Stimulated activated CD4-positive, alpha-beta T cell treated with anti-CD3 and anti-CD28 coated beads, TNF-alpha, amount 100 ng/mL, for 4 hours (primary cell): ENCODE results near the gene WDR35.

Source experiments
- DNase-seq, 3 experiments: peaks; one replicate each; pipeline ENCODE4 v3.0.0-alpha.2; 2020; ENCODE audit warnings: low read depth in 3 of 3

WDR35 gene

DNA sequence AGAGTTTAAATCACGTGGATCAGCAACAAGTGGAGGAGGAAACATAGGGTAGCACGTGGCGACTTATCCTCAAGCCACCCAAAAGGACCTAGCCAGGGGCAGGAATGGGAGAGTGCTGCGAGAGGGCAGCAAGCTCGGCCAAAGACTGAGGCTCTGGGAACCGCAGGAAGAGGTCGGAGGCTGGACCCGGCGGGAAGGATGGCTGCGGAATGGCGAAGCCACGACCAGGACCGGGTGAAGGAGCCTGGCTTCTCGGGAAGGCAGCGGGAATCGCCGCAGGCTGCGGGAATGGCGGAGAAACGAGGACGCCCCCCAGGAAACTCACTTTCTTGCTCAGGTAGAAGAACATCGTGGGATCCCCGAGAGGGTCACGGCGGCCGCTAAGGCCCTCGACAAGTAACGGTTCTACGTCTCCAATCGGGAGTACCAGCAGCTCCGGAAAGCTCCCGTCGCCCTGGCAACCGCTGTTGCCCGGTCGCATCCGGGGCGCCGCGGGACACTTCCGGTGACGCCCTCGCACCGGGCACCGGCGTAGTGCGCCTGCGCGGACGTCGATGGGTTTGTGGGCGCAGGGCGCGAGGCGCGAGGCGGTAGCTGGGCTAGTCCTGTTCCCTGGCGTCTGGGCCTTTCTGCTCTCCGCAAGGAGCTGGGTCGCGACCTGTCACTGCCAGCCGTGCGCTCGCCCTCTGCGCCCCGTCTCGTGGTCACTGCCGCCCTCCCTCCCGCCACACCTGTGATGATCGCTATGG is at the start of gene WDR35:
Gene WDR35 (minus strand): TSS at position 439 of the 749 bp plus-strand sequence. CDS start 90 bp downstream, at position 349.
- peak; percentile 83 to 92 (median 85) for DNase-seq

DNA sequence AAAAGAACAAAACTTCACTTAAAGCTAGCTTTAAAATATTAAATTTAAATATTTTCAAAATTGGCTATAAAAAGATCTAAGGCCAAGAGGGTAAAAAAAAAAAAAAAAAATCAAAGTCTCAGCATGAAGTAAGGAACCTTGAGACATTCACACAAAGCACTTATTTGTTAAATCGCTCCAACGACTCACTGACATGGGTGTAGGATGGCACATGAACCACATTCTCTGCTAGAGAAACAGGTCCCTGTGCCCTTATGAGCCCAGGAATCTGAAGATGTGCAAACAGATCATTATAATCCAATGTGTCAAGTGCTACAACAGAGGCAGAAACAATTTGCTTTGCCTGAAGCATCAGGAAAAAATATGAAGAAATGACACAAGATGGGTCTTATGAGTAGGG is 47.8 kb upstream of the WDR35 start:
- no peak for DNase-seq

DNA sequence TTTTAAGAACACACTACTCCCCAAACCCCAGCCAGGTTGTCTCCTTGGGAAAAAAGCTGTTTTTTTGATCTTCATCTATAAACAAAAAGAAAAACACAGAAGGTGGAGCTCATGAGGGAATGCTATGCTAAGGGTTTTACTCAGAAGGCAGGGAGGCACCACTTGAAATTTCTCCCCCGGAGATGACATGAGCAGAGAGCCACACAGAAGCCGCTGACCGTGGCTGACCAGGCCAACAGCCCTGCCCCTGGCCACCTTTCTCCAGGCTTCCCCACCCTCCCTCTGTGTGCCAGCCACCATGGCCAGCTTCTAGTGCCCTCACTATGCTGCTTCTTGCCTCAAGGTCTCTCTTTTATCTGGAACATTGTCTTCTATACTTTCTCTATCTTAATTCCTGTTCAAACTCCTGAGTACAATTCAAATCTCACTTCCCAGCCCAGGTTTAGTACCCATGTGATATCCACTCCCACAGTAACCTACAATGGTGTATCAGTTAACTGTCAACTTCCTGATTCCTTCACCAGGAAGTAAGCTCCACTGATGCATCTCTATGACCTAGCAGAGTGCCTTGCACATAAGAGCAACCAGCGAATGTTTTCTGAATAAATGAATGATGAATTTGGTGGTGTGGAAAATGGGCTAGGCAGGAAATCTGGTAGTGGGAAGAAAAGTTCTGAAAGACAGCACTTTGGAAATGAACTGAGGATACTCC is 46.2 kb upstream of the WDR35 start:
- DNase-seq, result no peak

DNA sequence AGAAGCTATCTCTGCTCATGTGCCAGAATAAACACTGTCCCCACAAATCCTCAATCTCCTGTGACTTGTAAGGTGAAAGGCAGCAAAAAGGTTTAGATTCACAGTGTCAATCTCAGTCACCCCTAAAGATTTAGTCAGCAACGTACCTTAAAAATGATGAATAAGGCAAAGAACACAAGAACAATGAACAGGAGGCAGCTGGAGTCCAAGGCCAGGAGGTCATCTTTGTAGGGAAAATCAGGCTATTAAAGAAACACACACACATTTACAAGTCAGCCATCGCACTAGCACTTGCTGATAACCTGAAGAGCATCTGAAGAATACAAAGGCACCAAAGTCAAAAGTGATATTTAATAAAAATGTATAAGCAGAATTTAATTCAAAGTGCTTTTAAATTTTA is 44.9 kb upstream of the WDR35 start:
- no peak for DNase-seq

DNA sequence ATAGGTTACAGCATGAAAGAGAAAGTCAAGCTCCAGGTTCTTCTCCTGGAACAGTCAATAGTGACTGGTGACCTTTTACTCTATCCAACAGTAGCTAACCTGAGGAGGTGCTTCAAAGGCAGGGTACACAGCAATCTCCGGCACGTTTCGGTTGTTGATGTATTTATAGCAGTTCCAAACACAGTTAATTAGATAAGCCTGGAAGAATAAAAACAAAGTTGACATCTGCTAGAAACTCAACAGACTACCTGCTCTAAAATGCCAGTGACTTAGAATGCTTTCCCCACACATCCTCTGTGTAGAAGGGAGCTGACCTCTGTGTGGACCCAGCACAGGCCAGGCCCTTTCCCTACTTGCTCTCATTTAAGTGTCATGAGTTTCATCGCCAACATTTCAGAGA is 44.3 kb upstream of the WDR35 start:
- DNase-seq, result no peak

DNA sequence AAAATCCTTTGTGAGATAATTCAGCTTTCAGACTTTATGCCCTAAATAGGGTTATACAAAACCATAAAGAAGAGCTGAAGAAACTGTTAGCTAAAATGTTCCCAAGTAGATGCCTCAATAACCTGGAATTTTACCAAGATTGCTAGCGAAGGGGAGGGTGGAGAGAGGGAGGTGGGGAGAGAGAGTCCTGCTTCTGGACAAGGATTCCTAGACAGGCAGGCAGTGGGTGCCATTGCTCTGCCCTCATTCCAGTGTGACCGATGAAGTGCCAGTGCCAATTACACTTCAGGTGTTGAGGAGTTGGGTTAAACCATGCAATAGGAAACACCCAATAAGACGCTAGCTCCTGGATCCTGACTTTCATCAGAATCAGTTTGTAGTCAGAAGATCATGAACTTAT is 43.4 kb upstream of the WDR35 start:
- DNase-seq, result no peak

DNA sequence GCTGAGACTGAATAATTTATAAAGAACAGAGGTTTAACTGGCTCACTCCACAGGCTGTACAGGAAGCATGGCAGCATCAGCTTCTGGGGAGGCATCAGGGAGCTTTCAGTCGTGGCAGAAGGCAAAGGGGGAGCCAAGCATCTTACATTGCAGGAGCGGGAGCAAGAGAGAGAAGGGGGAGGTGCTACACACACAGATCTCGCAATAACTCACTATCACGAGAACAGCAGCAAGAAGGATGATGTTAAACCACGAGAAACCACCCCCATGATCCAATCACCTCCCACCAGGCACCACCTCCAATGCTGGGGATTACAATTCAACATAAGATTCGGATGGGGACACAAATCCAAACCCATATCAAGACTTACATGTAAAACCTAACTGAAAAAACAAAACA is 40.3 kb upstream of the WDR35 start:
- DNase-seq, result no peak

DNA sequence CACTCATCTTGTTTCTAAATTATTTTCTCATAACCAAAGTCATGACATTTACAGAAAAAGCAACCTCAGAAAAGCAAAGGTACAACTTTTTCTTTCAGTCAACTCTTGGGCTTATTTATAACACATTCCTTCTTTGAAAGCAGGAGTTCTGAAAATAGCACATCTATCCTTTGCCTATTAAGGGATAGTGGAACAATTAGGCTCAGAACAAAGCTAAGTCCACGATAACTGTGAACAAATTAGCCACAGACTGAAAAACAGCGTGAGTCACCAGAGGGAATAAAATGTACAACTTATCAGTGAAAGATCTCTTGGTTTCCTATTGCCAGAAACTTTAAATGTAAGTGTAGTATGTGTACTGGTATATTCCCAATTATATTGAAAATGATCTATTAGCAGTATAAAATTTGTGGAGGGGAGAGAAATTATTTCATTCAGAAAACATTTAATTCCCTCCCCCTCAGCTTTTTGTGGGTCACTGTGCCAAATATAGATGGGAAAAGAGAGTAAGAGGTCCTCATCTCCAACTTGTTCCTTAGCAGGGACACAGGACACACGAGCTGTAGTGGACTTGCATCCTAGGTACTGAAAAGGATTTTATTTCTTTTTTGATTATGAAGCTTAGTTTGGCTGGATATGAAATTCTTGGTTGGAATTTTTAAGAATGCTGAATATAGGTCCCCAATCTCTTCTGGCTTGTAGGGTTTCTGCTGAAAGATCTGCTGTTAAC is 38.0 kb upstream of the WDR35 start:
- no peak for DNase-seq

DNA sequence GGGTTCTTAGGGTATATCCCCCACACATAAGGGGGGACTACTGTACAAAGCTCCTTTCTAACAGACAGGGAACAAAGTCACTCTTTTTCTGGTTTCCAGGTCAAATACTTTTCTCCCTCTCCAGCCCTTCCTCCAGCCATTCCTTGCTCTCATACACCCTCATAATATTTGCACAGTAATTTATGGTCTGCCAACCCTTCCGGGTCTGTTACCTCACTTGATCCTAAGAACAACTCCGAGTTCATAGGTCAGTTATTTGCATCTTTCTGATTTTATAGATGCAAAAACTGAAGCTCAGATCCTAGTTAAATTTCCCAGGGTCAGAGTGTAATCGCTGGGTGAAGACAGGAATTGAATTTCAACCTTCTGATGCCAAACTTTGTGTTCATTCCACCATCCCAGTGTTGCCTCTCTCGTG is 37.4 kb upstream of the WDR35 start:
- no peak for DNase-seq

DNA sequence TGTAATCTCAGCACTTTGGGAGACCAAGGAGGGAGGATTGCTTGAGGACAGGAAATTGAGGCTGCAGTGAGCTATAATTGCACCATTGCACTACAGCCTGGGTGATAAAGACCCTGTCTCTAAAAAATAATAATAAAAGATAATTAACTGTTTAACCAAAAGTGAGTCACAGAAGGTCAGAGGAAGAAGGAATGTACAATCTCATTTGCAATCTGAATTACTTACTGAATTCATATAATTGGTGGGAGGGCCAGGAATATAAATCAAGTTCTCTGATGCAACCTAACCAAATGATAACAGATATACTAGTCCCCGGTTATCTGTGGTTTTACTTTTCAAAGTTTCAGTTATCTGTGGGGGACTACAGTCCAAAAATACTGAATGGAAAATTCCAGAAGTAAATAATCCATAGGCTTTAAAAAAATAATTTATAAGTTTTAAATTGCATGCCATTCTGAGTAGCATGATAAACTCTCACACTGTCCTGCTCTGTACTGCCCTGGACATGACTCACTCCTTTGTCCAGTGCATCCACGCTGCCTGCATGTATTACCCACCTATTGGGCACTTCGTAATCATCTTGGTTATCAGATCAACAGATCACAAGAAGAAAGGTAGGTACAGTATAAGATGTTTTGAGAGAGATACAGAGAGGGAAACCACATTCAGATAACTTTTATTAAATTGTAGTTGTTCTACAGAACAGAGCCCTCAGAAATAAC is 35.3 kb upstream of the WDR35 start:
- no peak for DNase-seq

DNA sequence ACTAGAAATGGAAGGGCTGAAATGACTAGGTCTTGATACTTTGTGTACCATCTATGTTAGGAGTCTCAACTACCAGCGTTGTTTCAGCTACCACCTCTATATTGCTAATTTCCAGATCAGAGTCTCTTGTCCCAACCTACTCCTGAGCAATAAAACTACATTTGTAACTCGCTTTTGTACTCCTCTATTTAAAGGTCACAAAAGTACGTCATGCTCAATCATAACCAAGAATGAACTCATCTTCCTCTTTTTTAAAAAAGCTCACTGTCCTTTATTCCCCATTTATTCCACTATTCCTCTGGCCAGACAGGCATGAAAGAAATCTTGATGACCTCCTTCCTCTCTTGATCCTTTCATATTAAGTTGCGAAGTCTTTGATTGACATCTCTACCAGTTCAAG is 33.8 kb upstream of the WDR35 start:
- no peak for DNase-seq

DNA sequence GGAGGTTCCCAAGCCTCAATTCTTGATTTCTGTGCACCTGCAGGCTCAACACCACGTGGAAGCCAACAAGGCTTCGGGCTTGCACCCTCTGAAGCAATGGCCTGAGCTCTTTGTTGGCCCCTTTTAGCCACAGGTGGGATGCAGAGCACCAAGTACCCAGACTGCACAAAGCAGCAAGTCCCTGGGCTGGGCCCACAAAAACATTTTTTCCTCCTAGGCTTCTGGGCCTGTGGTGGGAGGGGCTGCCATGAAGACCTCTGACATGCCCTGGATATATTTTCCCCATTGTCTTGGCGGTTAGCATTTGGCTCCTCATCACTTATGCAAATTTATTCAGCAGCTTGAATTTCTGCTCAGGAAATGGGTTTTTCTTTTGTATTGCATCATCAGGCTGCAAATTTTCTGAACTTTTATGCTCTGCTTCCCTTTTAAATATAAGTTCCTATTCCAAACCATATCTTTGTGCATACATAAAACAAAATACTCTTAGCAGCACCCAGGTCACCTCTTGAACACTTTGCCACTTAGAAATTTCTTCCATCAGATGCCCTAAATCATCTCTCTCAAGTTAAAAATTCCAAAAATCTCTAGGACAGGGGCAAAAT is 31.6 kb upstream of the WDR35 start:
- DNase-seq, result no peak

DNA sequence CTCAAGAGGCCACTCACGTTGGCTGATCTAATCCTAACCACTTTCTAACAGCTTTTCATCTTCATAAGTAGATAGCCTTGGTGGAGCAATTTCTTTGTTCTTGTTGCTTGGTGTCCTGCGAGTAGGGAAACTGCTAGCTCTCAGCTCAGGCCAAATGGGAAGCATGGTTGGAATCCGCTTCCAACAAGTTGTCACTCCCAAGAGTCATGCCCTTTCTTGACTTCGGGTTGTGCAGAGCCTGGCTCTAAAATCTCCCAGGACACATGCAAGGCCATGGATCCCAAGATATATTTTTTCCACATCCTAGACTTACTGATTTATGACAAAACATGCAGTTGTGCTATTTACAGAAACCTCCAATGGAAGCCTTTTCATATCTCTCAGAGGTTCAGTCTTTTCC is 29.8 kb upstream of the WDR35 start:
- no peak for DNase-seq

DNA sequence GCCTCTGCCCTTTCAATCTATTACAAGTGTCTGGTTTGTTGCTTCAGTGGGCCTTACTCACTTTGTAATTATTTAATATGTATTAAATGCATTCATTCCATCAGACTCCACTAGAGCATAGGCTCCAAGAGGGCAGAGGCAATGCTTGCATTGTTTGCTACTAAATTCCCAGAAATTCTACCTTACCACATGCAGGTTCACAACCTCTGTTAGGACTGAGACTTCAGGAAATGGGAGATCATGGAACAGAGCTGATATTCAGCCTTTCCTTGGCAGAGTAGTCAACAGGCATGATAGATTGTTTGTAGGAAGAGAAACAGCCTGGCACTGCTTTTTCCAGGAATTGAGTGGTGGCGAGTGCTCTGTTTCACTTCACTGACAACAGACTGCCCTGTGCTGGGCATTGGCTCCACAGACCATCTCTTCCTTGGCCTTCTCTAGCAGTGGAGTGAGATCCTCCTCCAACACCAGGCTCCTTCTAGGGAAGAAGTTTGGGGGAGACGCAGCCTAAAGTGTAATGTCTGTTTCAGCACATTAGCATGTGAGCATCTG is 28.8 kb upstream of the WDR35 start:
- DNase-seq, result no peak

DNA sequence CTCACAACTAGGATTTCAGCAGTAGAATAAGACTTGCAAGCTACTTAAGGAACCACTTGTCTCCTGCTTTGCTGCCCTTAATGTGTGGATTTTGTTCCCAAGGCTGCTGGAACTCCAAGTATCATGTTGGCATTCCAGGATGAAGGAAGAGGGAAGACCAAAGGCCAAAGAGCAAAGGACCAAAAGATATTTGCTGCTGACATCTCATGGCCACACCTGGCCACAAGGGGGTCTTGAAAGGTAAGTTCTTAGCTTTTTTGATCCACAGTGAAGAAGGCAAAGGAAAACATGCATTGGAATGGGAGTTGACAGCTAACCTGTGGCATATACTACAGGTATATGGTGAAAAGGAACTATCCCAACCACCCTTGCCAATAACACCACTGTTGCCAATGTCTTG is 26.4 kb upstream of the WDR35 start:
- DNase-seq, result no peak

DNA sequence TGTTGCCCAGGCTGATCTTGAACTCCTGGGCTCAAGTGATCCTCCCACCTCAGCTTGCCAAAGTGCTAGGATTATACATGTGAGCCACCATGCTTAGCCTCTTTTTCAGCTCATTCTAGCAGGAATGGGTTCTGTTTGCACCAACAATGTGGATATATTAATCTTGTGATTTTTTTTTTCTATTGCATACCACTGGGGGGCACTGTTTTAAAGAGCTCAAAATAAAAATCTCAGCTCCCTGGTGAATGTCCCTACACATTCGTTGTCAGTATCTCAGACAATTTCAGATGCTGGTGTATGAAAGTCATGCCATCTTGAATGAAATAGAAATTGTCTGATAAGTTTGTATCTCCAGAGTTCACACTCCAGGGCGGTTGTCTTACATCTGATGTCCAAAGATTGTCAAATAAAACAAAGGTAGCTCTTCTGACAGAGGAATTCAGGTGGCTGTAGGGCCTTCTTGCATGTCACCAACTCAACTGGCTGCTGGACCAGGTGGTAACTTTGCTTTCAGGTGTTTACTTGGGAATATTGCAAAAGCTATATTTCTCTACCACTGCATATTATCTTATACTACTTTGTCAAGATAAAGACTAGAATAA is 25.7 kb upstream of the WDR35 start:
- DNase-seq, result no peak

DNA sequence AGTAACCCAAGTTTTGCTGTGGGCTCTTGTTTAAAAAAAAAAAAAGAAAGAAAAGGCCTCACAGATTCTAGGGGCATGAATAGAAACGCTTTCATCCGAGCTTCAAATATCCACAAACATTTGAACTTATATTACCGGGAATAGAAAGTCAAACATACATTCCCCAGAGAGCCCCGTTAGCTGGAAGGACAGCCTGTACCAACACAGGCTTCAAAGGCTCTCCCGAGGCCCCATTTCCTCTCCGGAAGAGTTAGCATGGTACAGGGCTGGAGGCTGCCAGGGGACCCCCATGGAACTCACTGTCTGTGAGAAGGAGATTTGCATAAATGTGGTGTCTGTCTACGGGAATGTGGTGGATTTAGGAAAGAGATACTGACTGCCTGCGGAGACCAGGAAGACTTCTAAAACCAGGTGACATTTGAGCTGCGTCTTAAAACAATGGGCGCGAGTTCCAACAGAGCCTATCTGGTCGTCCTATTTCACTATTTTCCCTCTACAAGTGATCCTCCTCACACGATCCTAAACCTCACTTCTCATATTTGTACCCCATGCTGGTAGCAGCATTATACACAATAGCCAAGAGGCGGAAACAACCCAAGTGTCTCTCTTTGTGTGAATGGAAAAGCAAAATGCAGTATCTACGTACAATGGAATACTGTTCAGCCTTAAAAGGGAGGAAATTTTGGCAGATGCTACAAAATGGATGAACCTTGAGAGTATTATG is 23.4 kb upstream of the WDR35 start:
- DNase-seq, result no peak

DNA sequence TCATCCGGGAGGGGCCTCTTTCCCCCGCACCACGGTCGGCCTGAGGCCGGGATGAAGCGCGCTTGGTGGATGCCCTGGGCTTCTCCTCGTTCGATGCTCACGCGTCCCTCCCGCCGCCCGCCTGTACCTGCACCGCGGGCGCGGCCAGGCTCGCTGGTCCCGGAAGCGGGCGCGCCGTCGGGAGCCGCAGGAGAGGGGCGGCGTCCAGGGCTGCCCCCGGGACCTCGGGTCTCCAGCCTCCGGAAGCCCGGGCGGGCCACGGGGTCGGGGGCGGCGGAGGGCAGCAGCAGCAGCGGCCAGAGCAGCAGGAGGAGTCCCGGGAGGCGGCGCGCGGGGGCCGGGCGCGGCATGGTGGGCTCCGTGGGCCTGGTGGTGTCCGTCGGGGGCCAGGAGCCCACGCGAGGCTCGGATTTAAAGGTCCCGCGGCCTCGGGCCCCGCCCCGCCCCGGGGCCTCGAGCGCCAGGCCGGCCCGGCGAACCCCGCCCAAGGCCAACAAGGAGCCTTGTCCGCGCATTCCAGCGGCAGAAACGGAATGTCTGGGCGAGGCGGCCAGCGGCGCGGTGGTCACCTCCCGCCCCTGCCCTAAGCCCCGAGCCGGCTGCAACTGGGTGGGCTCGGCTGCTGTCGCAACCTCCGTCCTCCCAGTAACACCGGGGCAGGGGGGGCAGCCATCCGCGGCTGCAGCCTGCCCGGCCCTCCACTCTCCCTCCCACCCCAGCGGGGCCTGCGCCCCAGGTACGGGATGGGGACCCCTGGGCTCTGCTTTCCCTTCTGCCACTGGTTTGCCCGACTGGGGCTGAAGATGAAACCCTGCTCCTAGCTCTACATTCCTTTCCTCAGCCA is 22.6 kb upstream of the WDR35 start, which contains the start of gene MATN3:
Gene MATN3 (minus strand): TSS at position 387 of the 844 bp plus-strand sequence. CDS start 37 bp downstream, at position 350.
- DNase-seq, result no peak

DNA sequence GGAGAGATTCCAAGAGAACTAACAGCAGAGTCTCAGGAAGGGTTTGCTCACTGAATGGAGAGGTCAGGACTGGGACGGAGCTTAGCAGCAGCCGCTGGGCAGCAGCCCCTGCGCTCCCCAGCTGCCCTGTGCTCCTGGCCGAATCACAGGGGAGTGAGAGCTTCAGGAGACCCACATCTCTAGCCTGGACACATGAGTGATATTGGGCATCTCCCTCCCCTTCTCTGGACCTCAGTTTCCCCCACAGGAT is 22.1 kb upstream of the WDR35 start:
- DNase-seq, result no peak
